Naive B cell (primary cell): ENCODE data around the gene SLC46A3. TPM values are rescaled to one million over a fixed set of nuclear protein-coding genes. Genes with fewer than 3 reads are reported as not detected.

Experiments
- ATAC-seq, 2 donors: fragments of 150-1000 bp; cut with Tn5 transposase; 2 replicates each; pipeline ENCODE4 v1.10.0; 2021; ENCODE audit warnings: low read depth in 2 of 2, mild to moderate bottlenecking in 2 of 2, moderate library complexity in 2 of 2
- DNase-seq: peaks from one replicate; pipeline ENCODE4 v3.0.0; 2022
- H3K27ac Mint-ChIP-seq, 6 donors: one replicate each; pipeline ENCODE4 v1.8.0; 2020 to 2022; ENCODE audit warnings: mild to moderate bottlenecking in 6 of 6, mixed read lengths in 6 of 6, moderate library complexity in 5 of 6, inconsistent platforms in 2 of 6
- H3K27me3 Mint-ChIP-seq, 3 donors: one replicate each; pipeline ENCODE4 v1.8.0; 2021 to 2022; ENCODE audit warnings: mixed read lengths in 3 of 3, mild to moderate bottlenecking in 1 of 3
- H3K36me3 Mint-ChIP-seq, 2 donors: one replicate each; pipeline ENCODE4 v1.8.0; 2020 to 2022; ENCODE audit warnings: mixed read lengths in 2 of 2, inconsistent platforms in 1 of 2, mild to moderate bottlenecking in 1 of 2
- H3K4me1 Mint-ChIP-seq, 3 donors: one replicate each; pipeline ENCODE4 v1.8.0; 2020 to 2022; ENCODE audit warnings: mixed read lengths in 3 of 3, inconsistent platforms in 1 of 3, mild to moderate bottlenecking in 1 of 3, moderate library complexity in 1 of 3
- H3K4me3 Mint-ChIP-seq, 8 donors: one replicate each; pipeline ENCODE4 v1.8.0; 2020 to 2022; ENCODE audit warnings: mild to moderate bottlenecking in 8 of 8, mixed read lengths in 8 of 8, moderate library complexity in 8 of 8, inconsistent platforms in 2 of 8
- H3K9me3 Mint-ChIP-seq, 7 donors: one replicate each; pipeline ENCODE4 v1.8.0; 2020 to 2022; ENCODE audit warnings: mixed read lengths in 7 of 7, mild to moderate bottlenecking in 5 of 7, inconsistent platforms in 2 of 7, moderate library complexity in 1 of 7
- polyA plus RNA-seq, 6 donors: library from polyadenylated mRNA; unstranded; fragments of 300-500 nt; fragmentation: Illumina TruSeq; gene quantifications; one replicate each; pipeline ENCODE4 v1.2.3, GENCODE V29; 2021; ENCODE audit warnings: low read depth in 6 of 6

The SLC46A3 gene
- polyA plus RNA-seq, 6 donors from 2014 or later: 31.4 to 44.5 (median 32.5) TPM

- Mint-ChIP-seq H3K4me1 (peaks cover 23 to 37% (median 25%) of the 10 kb centered on the region in 3 donors), H3K27ac (peak overlapping the region; percentile 51 to 99 (median 90)), H3K36me3 (no peaks in the 10 kb centered on the region), H3K4me3 (peak overlapping the region; percentile 91 to 98 (median 94)), H3K27me3 (peaks cover 0 to 7% (median 0%) of the 10 kb centered on the region in 3 donors), H3K9me3 (no peaks in the 10 kb centered on the region)
- ATAC-seq (no peak), DNase-seq (no peak)
These were observed 671 bp upstream of the SLC46A3 start for GRCh38 chr13:28719227-28720055.

DNA sequence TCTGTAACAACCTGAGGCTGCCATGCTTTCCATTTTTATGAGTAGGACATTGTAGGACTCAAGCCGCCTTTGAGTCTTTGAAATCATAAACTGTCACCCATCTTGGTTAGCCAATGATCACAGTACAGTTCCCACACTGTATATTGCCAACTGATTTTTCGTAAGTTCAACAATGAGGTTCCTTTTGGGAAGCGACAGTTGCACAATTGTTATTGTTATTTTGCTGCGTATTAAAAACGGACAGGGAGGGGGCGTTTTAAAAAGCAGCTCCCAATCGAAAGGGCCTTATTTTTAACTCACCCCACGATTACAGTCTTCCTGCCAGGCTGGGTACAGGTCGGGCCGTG lies 601 bp downstream of the SLC46A3 start:
- DNase-seq: no peak

GRCh38 chr13:28717170-28717569 lies 1.6 kb downstream of the SLC46A3 start:
- Mint-ChIP-seq H3K27ac (peak overlapping the region in 4 of 6 donors; percentile 67 to 99 (median 88)), H3K4me3 (peak overlapping the region; percentile 76 to 98 (median 93))

More for the DNA sequence above, 601 bp downstream of the SLC46A3 start:
- H3K27ac Mint-ChIP-seq: peak overlapping the region; percentile 90 to 99 (median 96)
- peak; percentile 45 to 46 for ATAC-seq
- peaks cover 0 to 5% of the 10 kb centered on the region in 2 donors for H3K36me3 Mint-ChIP-seq
- H3K4me3 Mint-ChIP-seq: peak overlapping the region; percentile 91 to 98 (median 94)
- H3K27me3 Mint-ChIP-seq: no peaks in the 10 kb centered on the region
- peaks cover 23 to 37% (median 25%) of the 10 kb centered on the region in 3 donors for H3K4me1 Mint-ChIP-seq
- no peaks in the 10 kb centered on the region for H3K9me3 Mint-ChIP-seq

DNA sequence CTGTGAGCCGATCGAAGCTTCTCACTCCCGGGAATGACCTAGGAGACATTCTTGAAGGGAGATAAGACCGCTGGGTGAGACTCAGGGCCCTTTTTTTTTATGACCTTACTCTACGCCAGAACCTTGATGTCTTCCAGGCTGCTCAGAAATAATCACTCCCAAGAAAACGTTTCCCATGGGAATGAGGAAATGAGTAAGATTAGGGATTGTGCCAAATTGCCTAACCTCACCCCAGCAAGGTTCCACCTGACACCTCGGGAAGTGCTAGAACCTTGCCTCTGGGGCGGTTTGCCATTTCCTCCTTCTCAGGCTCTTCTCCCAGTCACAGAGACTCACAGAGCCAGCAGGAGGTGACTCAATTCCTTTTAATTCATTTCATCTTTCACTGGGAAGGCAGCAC lies 2.3 kb downstream of the SLC46A3 start:
- Mint-ChIP-seq H3K4me1 (peaks cover 23 to 37% (median 25%) of the 10 kb centered on the region in 3 donors), H3K27me3 (no peaks in the 10 kb centered on the region), H3K36me3 (peaks cover 0 to 12% of the 10 kb centered on the region in 2 donors), H3K9me3 (no peaks in the 10 kb centered on the region), H3K4me3 (peak overlapping the region in 6 of 8 donors; percentile 18 to 94 (median 78)), H3K27ac (no peak overlapping the region)
- DNase-seq (no peak), ATAC-seq (no peak)

More at GRCh38 chr13:28717170-28717569, 1.6 kb downstream of the SLC46A3 start:
- peaks cover 23 to 37% (median 25%) of the 10 kb centered on the region in 3 donors for H3K4me1 Mint-ChIP-seq
- peaks cover 0 to 12% of the 10 kb centered on the region in 2 donors for H3K36me3 Mint-ChIP-seq
- H3K9me3 Mint-ChIP-seq: no peaks in the 10 kb centered on the region
- no peaks in the 10 kb centered on the region for H3K27me3 Mint-ChIP-seq
- ATAC-seq (no peak), DNase-seq (no peak)

DNA sequence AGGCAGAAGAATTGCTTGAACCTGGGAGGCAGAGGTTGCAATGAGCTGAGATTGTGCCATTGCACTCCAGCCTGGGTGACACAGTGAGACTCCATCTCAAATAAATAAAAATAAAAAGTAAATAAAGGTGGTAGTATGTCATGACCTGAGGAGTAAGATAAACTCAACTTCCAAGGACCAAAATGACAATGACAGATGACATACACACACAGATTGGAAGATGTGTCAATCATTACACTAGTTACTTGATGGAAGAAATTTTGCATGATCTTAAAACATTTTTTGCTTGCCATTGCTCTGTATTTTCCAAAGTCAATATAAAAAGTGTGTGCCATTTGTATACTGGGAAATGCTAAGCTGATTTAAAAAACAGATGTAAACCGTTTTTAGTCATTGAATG lies 4.1 kb downstream of the SLC46A3 start:
- DNase-seq (no peak), ATAC-seq (no peak)
- Mint-ChIP-seq H3K9me3 (no peaks in the 10 kb centered on the region), H3K27me3 (no peaks in the 10 kb centered on the region), H3K36me3 (peaks cover 8 to 19% of the 10 kb centered on the region in 2 donors), H3K4me3 (peak overlapping the region in 1 of 8 donors; percentile 68), H3K4me1 (peaks cover 23 to 37% (median 25%) of the 10 kb centered on the region in 3 donors), H3K27ac (peak overlapping the region in 1 of 6 donors; percentile 78)

DNA sequence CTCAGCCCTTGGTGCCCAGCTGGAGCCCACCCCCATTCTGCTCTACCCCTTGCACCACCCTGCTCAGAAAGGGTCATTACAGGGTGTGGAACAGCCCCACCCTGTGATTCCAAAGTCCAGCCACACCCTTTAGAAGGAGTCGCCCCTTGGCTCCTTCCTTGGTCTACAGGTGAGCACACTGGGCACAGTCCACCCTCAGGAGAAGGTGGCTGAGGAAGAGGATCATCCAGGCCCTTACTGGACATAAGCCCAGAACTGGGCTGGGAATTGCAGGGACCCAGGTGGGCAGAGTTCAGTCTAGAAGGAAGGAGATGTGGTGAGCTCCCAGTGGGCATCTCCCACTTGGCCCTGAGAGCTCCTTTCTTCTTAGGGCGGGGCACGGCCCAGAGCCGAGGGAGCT lies 8.6 kb downstream of the SLC46A3 start:
- Mint-ChIP-seq H3K4me3 (no peak overlapping the region), H3K27me3 (no peaks in the 10 kb centered on the region), H3K36me3 (peaks cover 9 to 28% of the 10 kb centered on the region in 2 donors), H3K9me3 (peaks cover 0 to 1% (median 0%) of the 10 kb centered on the region in 7 donors), H3K27ac (no peak overlapping the region), H3K4me1 (peaks cover 0 to 5% (median 2%) of the 10 kb centered on the region in 3 donors)
- ATAC-seq (no peak), DNase-seq (no peak)

DNA sequence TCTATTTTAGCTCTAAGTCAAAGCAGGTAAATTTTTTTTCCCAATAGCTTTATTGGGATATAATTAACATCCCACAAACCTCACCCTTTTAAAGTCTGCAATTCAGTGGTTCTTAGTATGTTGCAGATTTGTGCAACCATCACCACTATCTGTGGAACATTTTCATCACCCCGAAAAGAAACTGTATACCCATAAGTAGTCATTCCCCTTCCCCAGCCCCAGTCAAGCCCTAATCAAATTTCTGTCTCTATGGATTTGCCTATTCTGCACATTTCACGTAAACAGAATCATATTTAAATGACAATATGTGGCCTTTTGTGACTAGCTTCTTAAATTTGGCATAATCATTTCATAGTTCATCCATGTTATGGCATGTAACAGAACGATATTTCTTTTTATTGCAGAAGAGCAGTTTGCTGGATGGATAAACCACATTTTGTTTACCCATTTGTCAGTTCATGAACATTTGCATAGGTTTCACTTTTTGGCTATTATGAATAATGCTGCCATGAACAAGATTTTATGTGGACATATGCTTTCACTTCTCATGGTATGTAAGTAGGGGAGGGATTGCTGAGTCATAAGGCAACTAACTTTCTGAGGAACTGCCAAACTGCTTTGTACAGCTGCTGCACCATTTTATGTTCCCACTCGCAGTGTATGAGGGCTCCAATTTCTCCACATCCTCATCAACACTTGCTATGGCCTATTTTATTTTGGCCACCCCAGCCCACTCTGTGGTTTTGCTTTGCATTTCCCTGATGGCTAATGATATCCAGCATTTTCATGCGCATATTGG lies 10.9 kb downstream of the SLC46A3 start:
- DNase-seq: no peak

GRCh38 chr13:28705461-28706083 lies 13.2 kb downstream of the SLC46A3 start:
- DNase-seq: no peak
- Mint-ChIP-seq H3K4me1 (peaks cover 0 to 5% (median 0%) of the 10 kb centered on the region in 3 donors), H3K27ac (no peak overlapping the region), H3K27me3 (no peaks in the 10 kb centered on the region), H3K36me3 (peaks cover 9 to 31% of the 10 kb centered on the region in 2 donors), H3K9me3 (peaks cover 0 to 1% (median 0%) of the 10 kb centered on the region in 7 donors), H3K4me3 (no peak overlapping the region)
- no peak for ATAC-seq

More for the DNA sequence above, 10.9 kb downstream of the SLC46A3 start:
- Mint-ChIP-seq H3K4me1 (peaks cover 0 to 5% (median 0%) of the 10 kb centered on the region in 3 donors), H3K27me3 (no peaks in the 10 kb centered on the region), H3K27ac (no peak overlapping the region), H3K36me3 (peaks cover 9 to 29% of the 10 kb centered on the region in 2 donors), H3K9me3 (peaks cover 0 to 1% (median 0%) of the 10 kb centered on the region in 7 donors), H3K4me3 (no peak overlapping the region)
- peak; percentile 49 to 68 for ATAC-seq

GRCh38 chr13:28704919-28705318 lies 13.9 kb downstream of the SLC46A3 start:
- Mint-ChIP-seq H3K27me3 (no peaks in the 10 kb centered on the region), H3K9me3 (peaks cover 0 to 1% (median 0%) of the 10 kb centered on the region in 7 donors), H3K27ac (no peak overlapping the region), H3K36me3 (peaks cover 10 to 34% of the 10 kb centered on the region in 2 donors), H3K4me1 (peaks cover 0 to 5% (median 0%) of the 10 kb centered on the region in 3 donors), H3K4me3 (no peak overlapping the region)
- ATAC-seq (no peak), DNase-seq (no peak)

- Mint-ChIP-seq H3K27ac (no peak overlapping the region), H3K9me3 (peaks cover 0 to 1% (median 0%) of the 10 kb centered on the region in 7 donors), H3K36me3 (peaks cover 11 to 33% of the 10 kb centered on the region in 2 donors)
These were observed 14.5 kb downstream of the SLC46A3 start for GRCh38 chr13:28704282-28704681.

GRCh38 chr13:28699246-28699645 lies 19.5 kb downstream of the SLC46A3 start:
- no peak overlapping the region for H3K4me3 Mint-ChIP-seq
- H3K27ac Mint-ChIP-seq: no peak overlapping the region
- no peak for ATAC-seq
- no peaks in the 10 kb centered on the region for H3K4me1 Mint-ChIP-seq
- no peak for DNase-seq
- no peaks in the 10 kb centered on the region for H3K27me3 Mint-ChIP-seq
- no peaks in the 10 kb centered on the region for H3K9me3 Mint-ChIP-seq
- H3K36me3 Mint-ChIP-seq: peaks cover 35 to 38% of the 10 kb centered on the region in 2 donors

More at GRCh38 chr13:28704282-28704681, 14.5 kb downstream of the SLC46A3 start:
- H3K27me3 Mint-ChIP-seq: no peaks in the 10 kb centered on the region
- H3K4me1 Mint-ChIP-seq: peaks cover 0 to 5% (median 0%) of the 10 kb centered on the region in 3 donors
- ATAC-seq: no peak
- DNase-seq: no peak
- no peak overlapping the region for H3K4me3 Mint-ChIP-seq

- Mint-ChIP-seq H3K4me3 (no peak overlapping the region), H3K36me3 (peaks cover 29 to 35% of the 10 kb centered on the region in 2 donors), H3K4me1 (no peaks in the 10 kb centered on the region), H3K27me3 (no peaks in the 10 kb centered on the region), H3K9me3 (peaks cover 0 to 4% (median 0%) of the 10 kb centered on the region in 7 donors), H3K27ac (no peak overlapping the region)
- ATAC-seq (no peak), DNase-seq (no peak)
These were observed 21.3 kb downstream of the SLC46A3 start for GRCh38 chr13:28697441-28697840.
